ENCODE measurements around the gene NUP58.
"Not testable (repeated sequence)": the region's sequence is repeated elsewhere in the genome, so short reads cannot be mapped to it uniquely, and the experiment has no call there.

Gene NUP58

GRCh38 chr13:25306671-25307464, 5.4 kb downstream of the NUP58 start:
- DNase-seq, result no peak

GRCh38 chr13:25310891-25311290, 9.5 kb downstream of the NUP58 start:
- no peak for DNase-seq

- not testable (repeated sequence) for DNase-seq
These were observed 17.5 kb downstream of the NUP58 start for GRCh38 chr13:25318946-25319345.

- DNase-seq, result no peak
These were observed 18.3 kb downstream of the NUP58 start for GRCh38 chr13:25319771-25320170.

GRCh38 chr13:25324100-25324499, 22.7 kb downstream of the NUP58 start:
- DNase-seq, result no peak

GRCh38 chr13:25329706-25330105, 28.3 kb downstream of the NUP58 start:
- DNase-seq, result no peak

GRCh38 chr13:25330541-25330940, 29.1 kb downstream of the NUP58 start:
- DNase-seq, result no peak

GRCh38 chr13:25335856-25336255, 34.4 kb downstream of the NUP58 start:
- no peak for DNase-seq

GRCh38 chr13:25345576-25345975, 44.2 kb downstream of the NUP58 start:
- no peak for DNase-seq

- DNase-seq, result no peak
These were observed 45.7 kb downstream of the NUP58 start for GRCh38 chr13:25347151-25347550.

GRCh38 chr13:25351404-25351803, 50.0 kb downstream of the NUP58 start:
- no peak for DNase-seq

GRCh38 chr13:25352230-25352629, 50.8 kb downstream of the NUP58 start:
- DNase-seq, result no peak

- DNase-seq, result no peak
These were observed 51.4 kb downstream of the NUP58 start for GRCh38 chr13:25352806-25353205.

- DNase-seq, result no peak
These were observed 51.9 kb downstream of the NUP58 start for GRCh38 chr13:25353344-25353743.

- DNase-seq, result no peak
These were observed 53.0 kb downstream of the NUP58 start for GRCh38 chr13:25354377-25354776.

GRCh38 chr13:25360443-25360842, 59.0 kb downstream of the NUP58 start:
- not testable (repeated sequence) for DNase-seq

- no peak for DNase-seq
These were observed 64.4 kb downstream of the NUP58 start for GRCh38 chr13:25365720-25366235.

GRCh38 chr13:25371158-25371874, 69.9 kb downstream of the NUP58 start:
- DNase-seq, result no peak

GRCh38 chr13:25371875-25372283, 70.5 kb downstream of the NUP58 start, which contains the start of gene ATP8A2:
Gene ATP8A2, plus strand, starts transcription at chr13:25371974. Its CDS starts 239 bp downstream, at chr13:25372213.
- no peak for DNase-seq

- DNase-seq, result no peak
These were observed 71.1 kb downstream of the NUP58 start for GRCh38 chr13:25372284-25373081.

GRCh38 chr13:25375727-25376358, 74.4 kb downstream of the NUP58 start:
- DNase-seq, result no peak

GRCh38 chr13:25377244-25377962, 76.0 kb downstream of the NUP58 start:
- DNase-seq, result no peak
